GM21717 (cell line): ENCODE measurements around the gene MYT1.

ENCODE experiments used
- ATAC-seq: cut with Tn5 transposase; IDR thresholded peaks from one replicate; pipeline ENCODE4 v1.9.1; 2021; ENCODE audit warnings: mild to moderate bottlenecking, moderate library complexity; ENCODE audit not compliant: unreplicated experiment

MYT1 gene

GRCh38 chr20:64139199-64140060 lies 24.8 kb upstream of the MYT1 start:
- no peak for ATAC-seq

GRCh38 chr20:64140061-64140931 lies 24.0 kb upstream of the MYT1 start:
- no peak for ATAC-seq

DNA sequence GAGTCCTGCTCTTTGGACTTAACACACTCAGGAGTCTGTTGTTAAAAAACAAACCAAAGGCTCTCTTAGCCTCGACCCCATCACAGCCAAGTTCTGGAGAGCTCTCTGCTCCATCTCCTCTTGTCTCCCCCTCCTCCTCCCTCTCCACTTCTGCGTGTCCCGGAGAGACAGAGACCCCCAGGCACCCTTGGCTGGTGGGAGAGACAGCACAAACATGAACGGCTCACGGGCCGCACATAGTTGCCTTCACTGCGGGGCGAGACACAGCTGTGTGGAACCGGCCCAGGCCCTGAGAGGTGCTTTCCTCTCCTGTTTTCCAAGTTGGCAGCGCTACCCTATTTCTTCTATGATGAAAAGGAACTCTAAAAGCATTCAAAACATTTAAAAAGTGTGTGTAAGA lies 23.3 kb upstream of the MYT1 start:
- ATAC-seq, result no peak

GRCh38 chr20:64142590-64142989 lies 21.7 kb upstream of the MYT1 start:
- no peak for ATAC-seq

GRCh38 chr20:64143018-64143801 lies 21.0 kb upstream of the MYT1 start:
- no peak for ATAC-seq

DNA sequence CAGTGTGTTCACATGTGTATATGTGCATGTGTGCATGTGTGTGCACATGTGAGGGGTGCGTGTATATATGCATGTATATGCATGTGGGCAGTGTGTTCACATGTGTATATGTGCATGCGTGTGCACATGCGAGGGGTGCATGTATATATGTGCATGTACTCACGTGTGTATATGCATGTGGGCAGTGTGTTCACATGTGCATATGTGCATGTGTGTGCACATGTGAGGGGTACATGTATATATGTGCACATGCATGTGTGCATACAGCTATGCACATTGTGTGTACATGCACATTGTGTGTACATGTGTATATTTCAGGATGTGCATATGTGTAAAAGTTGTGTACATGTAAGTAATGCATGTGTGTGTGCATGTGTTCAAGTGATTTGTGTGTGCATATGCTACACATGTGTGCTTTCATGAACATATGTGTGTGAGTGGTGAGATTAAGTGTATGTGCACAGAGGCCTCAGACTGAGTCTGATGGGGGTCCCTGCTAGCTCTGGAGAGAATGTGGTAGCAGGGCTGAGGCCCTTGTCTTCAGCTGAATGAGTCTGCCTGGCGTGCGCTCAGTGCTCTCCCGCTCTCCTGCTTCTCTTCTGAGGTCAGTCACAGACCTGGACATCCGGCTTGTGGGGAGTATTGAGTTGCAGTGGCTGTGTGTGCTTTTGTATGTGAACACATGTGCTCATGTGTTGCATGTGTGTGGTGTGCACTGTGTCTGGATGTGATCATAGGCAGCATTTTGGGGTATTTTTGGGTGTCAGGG lies 19.9 kb upstream of the MYT1 start:
- ATAC-seq, result no peak

DNA sequence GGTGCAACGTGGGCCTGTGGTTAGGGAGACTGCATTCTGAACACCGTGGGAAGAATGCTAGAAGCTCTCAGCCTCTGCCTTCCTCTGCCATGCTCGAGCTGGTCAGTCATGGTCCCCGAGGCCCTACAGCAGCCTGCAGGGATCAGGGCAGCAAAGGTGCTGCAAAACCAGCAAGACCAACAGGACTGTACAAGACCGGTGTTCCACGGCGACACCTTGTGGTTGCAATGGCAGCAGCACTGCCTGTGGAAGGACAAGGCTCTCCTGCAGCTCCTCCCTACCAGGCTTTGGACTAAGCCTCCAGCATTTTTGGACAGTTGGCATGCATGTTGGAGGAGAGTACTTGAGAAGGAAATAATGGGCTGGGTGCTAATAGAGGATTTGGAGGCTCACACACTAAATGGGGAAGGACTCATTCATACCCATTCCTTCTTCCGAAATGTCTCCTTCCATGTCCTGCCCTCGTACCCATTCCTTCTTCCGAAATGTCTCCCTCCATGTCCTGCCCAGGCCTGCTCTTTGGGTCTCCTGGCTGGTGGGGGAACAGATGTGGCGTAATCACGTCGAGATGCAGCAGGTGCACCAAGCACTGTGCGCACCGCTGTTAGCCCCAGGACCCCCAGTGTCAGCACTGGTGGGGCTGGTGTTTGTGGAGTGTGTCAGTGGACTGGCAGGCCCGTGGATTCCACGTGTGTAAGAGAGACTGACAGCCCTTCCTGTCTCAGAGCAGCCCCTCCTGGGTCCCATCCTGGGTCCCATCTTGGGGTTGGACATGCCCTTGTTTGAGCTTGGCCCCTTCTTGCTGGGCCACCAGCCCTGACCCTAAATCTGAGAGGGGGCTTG lies 18.6 kb upstream of the MYT1 start:
- ATAC-seq, result no peak

- no peak for ATAC-seq
Measured at GRCh38 chr20:64146301-64146935, 17.8 kb upstream of the MYT1 start.

DNA sequence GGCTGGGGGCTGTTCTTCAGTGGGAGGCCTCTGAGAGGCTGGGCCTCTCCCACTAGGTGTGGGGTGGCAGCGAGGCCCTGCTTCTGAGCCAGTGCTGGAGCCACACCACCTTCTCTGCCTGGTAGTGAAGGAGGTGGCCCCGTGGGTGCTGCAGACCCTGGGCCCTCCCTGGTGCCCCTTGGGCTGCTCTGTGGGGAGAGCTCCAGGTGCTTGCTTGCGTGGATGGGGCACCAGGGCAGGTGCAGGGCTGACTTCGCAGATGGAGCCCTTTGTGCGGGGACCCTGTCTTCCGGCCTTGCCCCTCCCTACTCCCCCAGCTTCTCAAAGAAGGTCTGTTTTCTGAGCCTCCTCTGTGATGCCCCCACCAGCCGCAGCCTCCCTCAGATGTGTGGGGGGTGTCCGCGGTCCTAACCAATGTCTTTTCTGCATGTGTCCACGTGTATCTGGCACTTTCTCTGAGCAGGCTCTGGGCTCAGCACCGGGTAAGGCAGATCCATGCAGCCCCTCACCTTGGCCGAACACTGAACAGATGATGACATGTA lies 17.2 kb upstream of the MYT1 start:
- no peak for ATAC-seq

GRCh38 chr20:64148581-64148980 lies 15.7 kb upstream of the MYT1 start:
- ATAC-seq, result no peak

DNA sequence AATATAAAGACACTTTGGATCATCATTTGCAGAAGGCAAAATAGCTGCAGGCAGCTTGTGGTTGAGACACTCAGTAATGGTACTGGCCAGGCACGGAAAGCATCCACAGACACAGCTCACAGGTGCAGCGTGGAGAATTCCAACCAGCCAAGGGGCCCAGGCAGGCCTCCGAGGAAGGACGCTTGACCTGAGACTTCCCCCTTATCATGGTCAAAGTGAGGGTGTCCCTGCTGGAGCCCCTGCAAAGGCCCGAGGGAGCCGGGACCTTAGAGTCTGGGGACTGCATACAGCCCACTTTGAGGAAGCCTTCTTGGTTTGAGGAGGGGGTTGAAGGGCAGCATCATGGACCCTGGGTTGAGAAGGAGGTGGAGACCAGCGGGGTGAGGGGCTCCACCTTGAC lies 15.1 kb upstream of the MYT1 start:
- no peak for ATAC-seq

DNA sequence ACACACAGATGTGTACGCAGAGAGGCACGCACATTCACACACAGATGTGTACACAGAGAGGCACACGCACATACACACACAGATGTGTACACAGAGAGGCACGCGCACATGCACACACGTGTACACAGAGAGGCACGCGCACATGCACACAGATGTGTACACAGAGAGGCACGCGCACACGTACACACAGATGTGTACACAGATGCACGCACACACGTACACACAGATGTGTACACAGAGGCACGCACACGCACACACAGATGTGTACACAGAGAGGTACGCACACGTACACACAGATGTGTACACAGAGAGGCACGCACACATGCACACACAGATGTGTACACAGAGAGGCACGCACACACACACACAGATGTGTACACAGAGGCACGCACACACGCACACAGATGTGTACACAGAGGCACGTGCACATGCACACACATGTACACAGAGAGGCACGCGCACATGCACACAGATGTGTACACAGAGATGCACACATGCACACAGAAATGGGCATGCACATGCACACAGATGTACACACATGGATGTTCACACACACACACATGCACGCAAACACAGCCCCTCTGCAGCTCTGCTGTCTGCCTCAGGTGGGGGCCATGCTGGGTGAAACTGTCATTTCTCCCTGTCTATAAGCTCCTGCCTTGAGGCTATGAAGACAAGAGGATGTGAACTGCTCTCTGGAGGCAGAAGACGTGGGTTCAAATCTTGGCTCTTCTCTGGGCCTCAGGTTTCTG lies 14.3 kb upstream of the MYT1 start:
- no peak for ATAC-seq

DNA sequence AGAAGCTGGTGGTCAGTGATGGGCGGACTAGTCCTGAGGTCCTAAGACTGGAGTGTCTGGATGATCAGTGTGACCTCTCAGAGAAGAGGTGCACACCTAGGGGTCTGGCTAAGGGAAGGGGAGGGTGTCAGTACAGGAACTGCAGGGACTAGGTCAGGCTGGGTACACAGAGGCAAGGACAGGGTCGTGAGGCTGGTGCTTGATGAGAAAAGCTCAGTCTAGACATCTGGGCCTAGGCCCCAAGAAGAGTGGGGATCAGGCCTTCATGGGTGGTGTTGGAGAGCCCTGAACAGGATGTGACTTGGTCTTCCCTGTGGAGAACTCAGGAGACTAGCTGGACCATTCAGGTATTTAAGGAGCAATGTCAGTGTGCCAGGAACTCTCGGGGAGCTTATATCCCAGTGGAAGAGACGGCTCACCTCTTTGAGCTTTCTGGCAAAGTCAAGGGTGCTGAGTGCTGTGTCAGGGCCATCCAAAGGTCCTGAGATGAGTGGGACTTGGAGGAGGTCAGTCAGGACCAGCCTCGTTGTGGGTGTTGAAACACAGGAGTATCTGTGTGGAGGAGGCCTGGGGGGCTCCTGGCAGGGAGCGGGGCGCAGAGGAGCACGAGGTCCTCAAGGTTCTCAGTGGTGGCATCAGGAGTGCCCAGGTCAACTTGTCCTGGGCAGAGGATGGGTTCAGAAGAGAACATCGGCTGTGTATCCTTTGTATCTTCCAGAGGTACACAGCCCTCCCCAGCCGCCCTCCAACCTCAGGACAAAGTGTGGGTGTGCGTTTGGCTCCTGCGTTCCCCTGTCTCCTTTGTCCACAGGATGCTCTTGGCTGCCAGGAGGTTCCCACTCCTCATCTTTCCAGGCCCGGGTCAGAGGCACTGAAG lies 13.3 kb upstream of the MYT1 start:
- no peak for ATAC-seq

- no peak for ATAC-seq
Measured at GRCh38 chr20:64151633-64152530, 12.4 kb upstream of the MYT1 start.

DNA sequence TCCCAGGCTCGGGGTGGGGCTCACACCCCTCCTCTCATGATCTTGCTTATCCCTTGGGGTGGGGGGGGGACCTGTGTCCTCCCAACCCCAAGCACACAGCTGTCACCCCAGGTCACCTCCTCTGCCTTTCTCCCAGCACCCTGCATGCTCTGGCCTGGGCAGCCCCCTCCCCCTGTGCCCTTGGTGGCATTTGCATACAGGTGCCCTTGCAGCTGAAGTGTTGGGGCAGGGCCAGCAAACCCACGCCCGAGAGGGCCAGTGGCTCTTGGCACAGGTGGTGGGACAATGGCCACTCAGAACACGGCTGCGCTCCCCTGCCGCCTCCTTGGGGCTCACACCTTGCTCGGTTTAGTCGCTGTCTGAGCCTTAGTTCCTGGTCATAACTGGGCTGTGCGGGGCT lies 11.3 kb upstream of the MYT1 start:
- ATAC-seq, result no peak

GRCh38 chr20:64153410-64153809 lies 10.8 kb upstream of the MYT1 start:
- ATAC-seq, result no peak
